Naive thymus-derived CD8-positive, alpha-beta T cell (primary cell): Measurements from ENCODE around the gene ATXN1. TPM values are rescaled to one million over a fixed set of nuclear protein-coding genes. Genes with fewer than 3 reads are reported as not detected.
"Not testable (repeated sequence)": the region's sequence is repeated elsewhere in the genome, so short reads cannot be mapped to it uniquely, and the experiment has no call there.

Source experiments
- ATAC-seq, 2 donors: fragments of 150-1000 bp; cut with Tn5 transposase in 1 of 2; sonication (Bioruptor Pico), chemical (Tn5 transposase) in 1 of 2; 1 replicate in 1 of 2; 2 replicates in 1 of 2; pipeline ENCODE4 v1.10.0; 2021; ENCODE audit warnings: mild to moderate bottlenecking in 2 of 2, moderate library complexity in 2 of 2
- POLR2A ChIA-PET: fragments of 350-600 bp; sonication (Branson Sonifier 250); formaldehyde crosslinking; loops from one replicate; lab custom pipeline; 2021; ENCODE audit warnings: antibody characterized with exemption; lab: Charles Lee
- DNase-seq, 10 donors: peaks; one replicate each; pipeline versions ENCODE4 v3.0.0 to v3.0.0-alpha.2; 2020 to 2022
- H3K27ac Mint-ChIP-seq, 10 donors: one replicate each; pipeline ENCODE4 v1.8.0; 2020 to 2022; ENCODE audit warnings: mild to moderate bottlenecking in 10 of 10, mixed read lengths in 10 of 10, moderate library complexity in 4 of 10, inconsistent platforms in 1 of 10
- H3K27me3 Mint-ChIP-seq, 5 donors: one replicate each; pipeline ENCODE4 v1.8.0; 2021 to 2022; ENCODE audit warnings: mixed read lengths in 5 of 5
- H3K36me3 Mint-ChIP-seq, 3 donors: one replicate each; pipeline ENCODE4 v1.8.0; 2020 to 2022; ENCODE audit warnings: mixed read lengths in 3 of 3, mild to moderate bottlenecking in 2 of 3, inconsistent platforms in 1 of 3
- H3K4me1 Mint-ChIP-seq, 4 donors: one replicate each; pipeline ENCODE4 v1.8.0; 2021 to 2022; ENCODE audit warnings: mixed read lengths in 4 of 4
- H3K4me3 Mint-ChIP-seq, 10 donors: one replicate each; pipeline ENCODE4 v1.8.0; 2020 to 2022; ENCODE audit warnings: mild to moderate bottlenecking in 10 of 10, mixed read lengths in 10 of 10, moderate library complexity in 6 of 10, inconsistent platforms in 1 of 10
- H3K9me3 Mint-ChIP-seq, 9 donors: one replicate each; pipeline ENCODE4 v1.8.0; 2020 to 2022; ENCODE audit warnings: mixed read lengths in 9 of 9, mild to moderate bottlenecking in 3 of 9, inconsistent platforms in 1 of 9, moderate library complexity in 1 of 9
- polyA plus RNA-seq, 3 donors: library from polyadenylated mRNA; unstranded; fragments of 300-500 nt; fragmentation: Illumina TruSeq; gene quantifications; one replicate each; pipeline ENCODE4 v1.2.3, GENCODE V29; 2021
- total RNA-seq, 8 experiments: library from RNA in 2 of 8; stranded (reverse) in 2 of 8; gene quantifications; one replicate each; pipeline ENCODE4 v1.2.3 and lab custom pipeline; 2021 to 2026

ATXN1 gene
- total and polyA plus RNA-seq, 5 experiments from 2014 or later = 2.7 to 42.3 (median 8.2) TPM

DNA sequence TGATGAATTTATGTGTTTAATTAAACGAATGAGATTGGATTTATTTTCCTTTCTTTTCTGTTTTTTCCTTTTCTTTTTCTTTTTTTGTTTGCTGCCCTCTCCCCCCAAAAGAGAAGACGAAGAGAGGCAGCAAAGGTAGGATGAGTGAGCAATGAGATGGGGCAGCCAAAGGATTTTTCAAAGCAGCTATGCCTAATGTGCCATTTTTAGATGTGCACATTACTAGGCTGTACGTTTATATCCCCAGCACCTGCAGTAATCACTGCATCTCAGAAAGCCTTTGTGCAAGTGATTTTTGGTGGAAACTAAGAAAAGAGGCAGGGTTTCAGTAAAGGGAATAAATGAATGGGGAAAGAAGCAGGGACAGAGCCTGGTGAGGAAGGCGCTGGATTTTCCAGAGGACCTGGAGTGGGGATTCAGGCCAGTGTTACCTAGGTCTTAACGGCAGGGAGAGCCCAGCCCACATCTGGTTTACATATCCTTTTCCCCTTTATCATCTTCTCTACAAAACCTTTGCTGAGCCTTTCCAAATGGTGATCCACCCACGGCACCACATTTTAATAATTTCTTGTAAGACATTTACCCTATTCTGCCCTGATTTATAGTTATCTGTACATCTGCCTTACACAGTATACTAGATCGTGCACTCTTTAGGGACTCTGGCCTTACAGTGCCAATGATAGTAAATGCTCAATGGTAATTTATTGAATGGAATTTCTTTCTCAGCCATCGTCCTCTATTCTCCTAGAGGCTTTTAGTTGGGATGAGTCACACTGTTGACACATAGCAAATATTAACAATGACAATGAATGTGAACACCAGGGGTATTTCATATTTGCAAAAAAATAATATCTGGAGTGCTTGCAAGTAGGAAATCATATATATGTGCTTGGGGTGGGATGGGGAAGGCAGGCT is 38.3 kb upstream of the ATXN1 start:
- Mint-ChIP-seq H3K4me3 (no peak overlapping the region), H3K4me1 (no peaks in the 10 kb centered on the region), H3K36me3 (no peaks in the 10 kb centered on the region), H3K27ac (no peak overlapping the region), H3K9me3 (no peaks in the 10 kb centered on the region), H3K27me3 (peaks cover 0 to 2% (median 0%) of the 10 kb centered on the region in 5 donors)
- POLR2A ChIA-PET = no interaction called here
- DNase-seq = no peak
- no peak for ATAC-seq

DNA sequence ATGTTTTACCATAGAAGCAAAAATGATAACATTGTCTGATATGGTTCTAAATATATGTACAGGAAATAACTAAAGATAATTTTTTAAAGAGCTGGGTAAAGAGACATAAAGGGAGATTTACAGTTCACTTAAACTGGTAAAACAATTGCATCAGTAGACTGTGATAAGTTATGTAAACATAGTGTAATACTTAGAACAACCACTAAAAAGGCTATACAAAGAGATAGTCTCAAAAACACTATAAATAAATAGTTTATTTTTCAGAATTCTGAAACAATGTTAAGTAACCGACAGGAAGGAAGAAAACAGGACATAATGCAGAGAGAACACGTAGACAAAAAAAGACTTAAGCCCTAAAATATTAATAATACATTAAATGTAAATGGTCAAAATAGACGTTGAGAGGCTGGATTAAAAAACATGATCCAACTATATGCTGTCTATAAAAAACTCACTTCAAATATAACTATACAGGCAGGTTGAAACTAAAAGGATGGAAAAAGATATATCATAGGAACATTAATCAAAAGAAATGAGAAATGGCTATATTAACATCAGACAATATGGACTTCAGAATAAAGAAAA is 32.7 kb upstream of the ATXN1 start:
- POLR2A ChIA-PET = no interaction called here
- ATAC-seq = no peak
- Mint-ChIP-seq H3K9me3 (peaks cover 0 to 13% (median 4%) of the 10 kb centered on the region in 9 donors), H3K4me1 (no peaks in the 10 kb centered on the region), H3K4me3 (no peak overlapping the region), H3K27ac (no peak overlapping the region), H3K27me3 (peaks cover 0 to 7% (median 2%) of the 10 kb centered on the region in 5 donors), H3K36me3 (peaks cover 0 to 9% (median 8%) of the 10 kb centered on the region in 3 donors)
- DNase-seq = no peak

- Mint-ChIP-seq H3K4me3 (no peak overlapping the region), H3K9me3 (peaks cover 0 to 27% (median 11%) of the 10 kb centered on the region in 9 donors), H3K4me1 (peaks cover 0 to 3% (median 0%) of the 10 kb centered on the region in 4 donors), H3K27me3 (peaks cover 0 to 13% (median 0%) of the 10 kb centered on the region in 5 donors), H3K36me3 (peaks cover 0 to 20% (median 13%) of the 10 kb centered on the region in 3 donors), H3K27ac (no peak overlapping the region)
- POLR2A ChIA-PET = no interaction called here
- DNase-seq = no peak
- no peak for ATAC-seq
These were observed 28.2 kb upstream of the ATXN1 start for GRCh38 chr6:16789329-16790038.

GRCh38 chr6:16787128-16787682 is 25.9 kb upstream of the ATXN1 start:
- no peak overlapping the region for H3K27ac Mint-ChIP-seq

DNA sequence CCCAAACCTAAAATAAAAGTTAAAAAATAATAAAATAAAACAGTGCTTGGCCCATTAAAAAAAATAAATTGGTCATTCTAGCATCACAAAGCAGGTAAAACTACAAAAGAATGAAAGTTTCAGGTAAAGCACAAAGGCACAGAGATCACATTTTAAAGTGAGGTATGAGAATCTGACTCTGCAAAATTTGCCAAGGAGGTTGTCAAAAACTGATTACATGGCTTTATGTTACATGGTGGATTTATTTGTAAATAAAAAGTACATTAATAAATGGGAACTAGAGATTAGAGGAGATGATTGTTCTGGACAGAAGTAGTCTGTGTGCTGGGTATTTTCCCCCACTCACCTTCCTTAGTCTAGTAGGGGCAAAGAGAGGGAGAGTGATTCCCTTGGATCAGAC is 24.2 kb upstream of the ATXN1 start:
- Mint-ChIP-seq H3K4me3 (no peak overlapping the region), H3K4me1 (peaks cover 0 to 3% (median 0%) of the 10 kb centered on the region in 4 donors), H3K27ac (no peak overlapping the region), H3K9me3 (peaks cover 0 to 23% (median 12%) of the 10 kb centered on the region in 9 donors), H3K36me3 (peaks cover 0 to 20% (median 13%) of the 10 kb centered on the region in 3 donors), H3K27me3 (peaks cover 0 to 13% (median 0%) of the 10 kb centered on the region in 5 donors)
- DNase-seq (no peak), ATAC-seq (no peak)
- POLR2A ChIA-PET = no interaction called here

More at GRCh38 chr6:16787128-16787682, 25.9 kb upstream of the ATXN1 start:
- DNase-seq (no peak), ATAC-seq (no peak)
- peaks cover 0 to 3% (median 0%) of the 10 kb centered on the region in 4 donors for H3K4me1 Mint-ChIP-seq
- H3K4me3 Mint-ChIP-seq = no peak overlapping the region
- POLR2A ChIA-PET = no interaction called here
- H3K36me3 Mint-ChIP-seq = peaks cover 0 to 20% (median 13%) of the 10 kb centered on the region in 3 donors
- peaks cover 0 to 27% (median 12%) of the 10 kb centered on the region in 9 donors for H3K9me3 Mint-ChIP-seq
- H3K27me3 Mint-ChIP-seq = peaks cover 0 to 13% (median 0%) of the 10 kb centered on the region in 5 donors

GRCh38 chr6:16784957-16785356 is 23.7 kb upstream of the ATXN1 start:
- DNase-seq, H3K27ac Mint-ChIP-seq, POLR2A ChIA-PET: not testable (repeated sequence)

GRCh38 chr6:16783952-16784565 is 22.8 kb upstream of the ATXN1 start:
- ATAC-seq (no peak), DNase-seq (no peak)
- Mint-ChIP-seq H3K4me1 (peaks cover 0 to 3% (median 0%) of the 10 kb centered on the region in 4 donors), H3K27ac (no peak overlapping the region), H3K4me3 (no peak overlapping the region), H3K27me3 (peaks cover 0 to 6% (median 1%) of the 10 kb centered on the region in 5 donors), H3K36me3 (peaks cover 0 to 11% (median 5%) of the 10 kb centered on the region in 3 donors), H3K9me3 (peaks cover 0 to 18% (median 9%) of the 10 kb centered on the region in 9 donors)
- POLR2A ChIA-PET = no interaction called here

More at GRCh38 chr6:16784957-16785356, 23.7 kb upstream of the ATXN1 start:
- H3K27me3 Mint-ChIP-seq, H3K4me1 Mint-ChIP-seq, ATAC-seq, H3K4me3 Mint-ChIP-seq: not testable (repeated sequence)
- Mint-ChIP-seq H3K36me3 (peaks cover 0 to 16% (median 10%) of the 10 kb centered on the region in 3 donors), H3K9me3 (peaks cover 0 to 23% (median 12%) of the 10 kb centered on the region in 9 donors)

- no peak overlapping the region for H3K27ac Mint-ChIP-seq
- no peak overlapping the region for H3K4me3 Mint-ChIP-seq
- ATAC-seq (no peak), DNase-seq (no peak)
- POLR2A ChIA-PET = no interaction called here
- H3K27me3 Mint-ChIP-seq = peaks cover 0 to 6% (median 1%) of the 10 kb centered on the region in 5 donors
- H3K4me1 Mint-ChIP-seq = peaks cover 0 to 3% (median 0%) of the 10 kb centered on the region in 4 donors
- H3K36me3 Mint-ChIP-seq = peaks cover 0 to 11% (median 5%) of the 10 kb centered on the region in 3 donors
- H3K9me3 Mint-ChIP-seq = peaks cover 0 to 18% (median 9%) of the 10 kb centered on the region in 9 donors
These were observed 22.2 kb upstream of the ATXN1 start for GRCh38 chr6:16783509-16783908.

DNA sequence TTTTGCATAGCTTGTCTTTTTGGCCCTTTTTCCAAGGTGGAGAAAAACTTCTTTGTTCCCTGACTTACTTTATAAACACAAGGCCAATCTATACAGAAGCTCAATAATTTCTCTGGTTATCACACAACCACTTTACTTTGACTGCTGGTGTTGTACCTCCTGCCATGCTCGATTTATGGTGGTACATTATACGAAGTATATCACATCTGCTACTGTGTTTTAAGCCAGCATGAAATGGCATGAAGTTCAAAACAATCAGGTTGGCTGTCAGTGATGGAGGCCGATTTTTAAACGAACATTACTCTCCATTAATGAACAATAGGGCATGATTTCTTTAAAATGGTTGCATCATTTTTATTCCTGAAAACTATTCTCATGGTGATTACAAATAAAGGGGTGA is 21.0 kb upstream of the ATXN1 start:
- ATAC-seq = no peak
- Mint-ChIP-seq H3K4me3 (no peak overlapping the region), H3K9me3 (peaks cover 0 to 8% (median 4%) of the 10 kb centered on the region in 9 donors), H3K27me3 (peaks cover 0 to 4% (median 1%) of the 10 kb centered on the region in 5 donors), H3K4me1 (peaks cover 0 to under 1% (median 0%) of the 10 kb centered on the region in 4 donors), H3K27ac (no peak overlapping the region), H3K36me3 (peaks cover 0 to 5% (median 0%) of the 10 kb centered on the region in 3 donors)
- POLR2A ChIA-PET = no interaction called here
- no peak for DNase-seq

DNA sequence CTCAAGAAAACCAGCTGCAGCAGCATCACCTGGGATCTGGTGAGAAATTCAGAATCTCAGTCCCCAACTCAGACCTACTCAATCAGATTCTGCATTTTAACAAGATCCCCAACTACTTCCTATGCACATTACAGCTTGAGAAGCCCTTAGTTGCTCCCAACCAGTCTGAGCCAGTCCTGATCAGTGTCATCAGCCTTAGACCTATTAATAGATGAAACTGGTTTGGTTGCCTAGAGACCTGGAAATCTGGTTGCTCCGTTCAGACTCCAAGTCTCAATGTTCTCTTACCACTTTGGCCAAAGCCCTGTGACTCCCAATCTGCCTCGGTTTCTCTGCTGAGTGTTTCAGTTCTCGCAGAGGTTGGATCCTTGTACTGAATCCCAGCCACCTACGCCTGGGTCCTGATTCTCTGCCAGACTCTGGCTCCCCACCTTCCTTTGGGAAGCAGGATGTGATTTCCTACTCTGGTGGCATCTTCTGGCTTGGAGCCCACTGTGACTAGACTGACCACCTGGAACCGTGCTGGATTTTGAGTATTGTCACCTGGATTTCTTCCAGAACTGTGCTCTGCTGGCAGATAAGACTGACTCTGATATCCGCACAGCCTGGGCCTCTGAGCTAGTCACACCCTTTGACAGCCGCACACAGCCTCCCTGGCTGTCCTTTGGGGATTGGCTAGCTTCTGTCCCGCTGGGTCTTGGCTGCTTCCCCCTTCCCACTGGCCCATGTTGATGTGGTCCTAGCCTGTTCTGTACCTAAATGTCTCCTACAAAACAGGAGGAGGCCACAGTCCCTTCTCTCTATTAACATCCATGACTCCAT is 20.3 kb upstream of the ATXN1 start:
- H3K27ac Mint-ChIP-seq = no peak overlapping the region
- H3K4me3 Mint-ChIP-seq = no peak overlapping the region
- no peaks in the 10 kb centered on the region for H3K4me1 Mint-ChIP-seq

DNA sequence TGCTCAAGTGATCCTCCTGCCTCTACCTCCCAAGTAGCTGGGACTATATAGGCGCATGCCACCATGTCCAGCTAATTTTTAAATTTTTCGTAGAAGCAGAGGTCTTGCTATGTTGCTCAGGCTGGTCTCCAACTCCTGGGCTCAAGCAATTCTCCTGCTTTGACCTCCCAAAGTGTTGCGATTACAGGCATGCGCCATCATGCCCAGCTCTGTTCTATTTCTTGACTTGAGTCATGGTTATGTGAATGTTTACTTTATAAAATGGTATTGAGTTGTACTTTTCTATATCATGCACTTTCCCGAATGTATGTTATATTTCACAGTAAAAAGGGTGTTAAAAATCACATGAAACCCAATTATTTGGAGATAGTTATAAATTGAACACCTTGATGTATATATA is 17.3 kb upstream of the ATXN1 start:
- POLR2A ChIA-PET = no interaction called here
- ATAC-seq = no peak
- H3K4me1 Mint-ChIP-seq = peaks cover 0 to 3% (median 2%) of the 10 kb centered on the region in 4 donors
- H3K9me3 Mint-ChIP-seq = peaks cover 0 to 3% (median 0%) of the 10 kb centered on the region in 9 donors
- peaks cover 0 to 4% (median 1%) of the 10 kb centered on the region in 5 donors for H3K27me3 Mint-ChIP-seq
- H3K27ac Mint-ChIP-seq = no peak overlapping the region
- no peak overlapping the region for H3K4me3 Mint-ChIP-seq
- no peak for DNase-seq
- peaks cover 0 to 4% (median 0%) of the 10 kb centered on the region in 3 donors for H3K36me3 Mint-ChIP-seq

More for the DNA sequence above, 20.3 kb upstream of the ATXN1 start:
- no peak for DNase-seq
- peaks cover 0 to 6% (median 0%) of the 10 kb centered on the region in 9 donors for H3K9me3 Mint-ChIP-seq
- peaks cover 0 to 4% (median 1%) of the 10 kb centered on the region in 5 donors for H3K27me3 Mint-ChIP-seq
- no peak for ATAC-seq
- peaks cover 0 to 4% (median 0%) of the 10 kb centered on the region in 3 donors for H3K36me3 Mint-ChIP-seq
- POLR2A ChIA-PET = no interaction called here
